ENCODE measurements around the gene TSPAN14. TPM values are rescaled to one million over a fixed set of nuclear protein-coding genes. Genes with fewer than 3 reads are reported as not detected.

Gene TSPAN14
- total RNA-seq, 1 experiment from 2014 or later, result 46.8 TPM

- no peak overlapping the region for H3K4me2 ChIP-seq (ENCODE audit: insufficient read depth, insufficient read length, low read length)
- H3K79me2 ChIP-seq (ENCODE audit: insufficient read depth, low read length), result no peaks in the 10 kb centered on the region
- H2AK5ac ChIP-seq (ENCODE audit: insufficient read length, low read length), result no peak overlapping the region
- H4K91ac ChIP-seq (ENCODE audit: insufficient read length, low read depth, low read length), result no peak overlapping the region
- H2BK5ac ChIP-seq (ENCODE audit: insufficient read length, low read length), result no peak overlapping the region
- no peak for TF ChIP-seq CTCF (conservative IDR thresholded peaks at IDR 0.05)
- no peaks in the 10 kb centered on the region for H3K27me3 ChIP-seq (ENCODE audit: insufficient read depth, low read length)
- H4K8ac ChIP-seq (replicated peaks; ENCODE audit: insufficient read length, low read depth, low read length), result no peak overlapping the region
- H3K23ac ChIP-seq (ENCODE audit: insufficient read length, low read depth, low read length), result no peak overlapping the region
- no peak overlapping the region for H2BK12ac ChIP-seq (ENCODE audit: insufficient read length, low read depth, low read length)
- peaks cover 0 to 4% of the 10 kb centered on the region in 2 experiments; a peak in 1 of 4 replicates for H3K4me1 Mint-ChIP-seq
- H3K18ac ChIP-seq (ENCODE audit: insufficient read length, low read depth, low read length), result no peak overlapping the region
- no peak overlapping the region for H3K27ac Mint-ChIP-seq
- no peak overlapping the region for H2AFZ ChIP-seq (ENCODE audit: low read length)
- H3K9me3 Mint-ChIP-seq, result peaks cover 7 to 9% of the 10 kb centered on the region in 2 experiments; a peak in 4 of 5 replicates
- H2BK15ac ChIP-seq (ENCODE audit: low read depth, low read length), result no peak overlapping the region
- H3K27me3 Mint-ChIP-seq (ENCODE audit: low read depth), result peaks cover 13% of the 10 kb centered on the region
- no peak overlapping the region for H3K4me3 Mint-ChIP-seq
- no peak overlapping the region for H3K56ac ChIP-seq (ENCODE audit: insufficient read length, low read depth, low read length)
- H3K9ac ChIP-seq (ENCODE audit: extremely low read depth, insufficient read length, low read length), result no peak overlapping the region
- no peaks in the 10 kb centered on the region for H3K4me1 ChIP-seq (ENCODE audit: insufficient read depth, low read length)
- no peaks in the 10 kb centered on the region for H3K9me3 ChIP-seq (ENCODE audit: control insufficient read depth, low read depth, low read length)
- no peak for DNase-seq
- H3K36me3 Mint-ChIP-seq (ENCODE audit: insufficient read depth in 1 of 3, low read depth in 3 of 3), result peaks cover 4 to 9% (median 5%) of the 10 kb centered on the region in 3 experiments; a peak in 5 of 7 replicates
- H3K79me1 ChIP-seq (ENCODE audit: insufficient read depth, low read depth, low read length, poor library complexity, severe bottlenecking), result no peaks in the 10 kb centered on the region
- H4K5ac ChIP-seq (ENCODE audit: insufficient read length, low read depth, low read length), result no peak overlapping the region
- no peak overlapping the region; the same call in 1 of the 2 replicates for H3K14ac ChIP-seq (ENCODE audit: insufficient read depth, low read length)
- H4K20me1 ChIP-seq (ENCODE audit: control insufficient read depth, insufficient read depth, insufficient read length), result peaks cover 2% of the 10 kb centered on the region
- no peak overlapping the region for H2BK120ac ChIP-seq (ENCODE audit: low read depth, low read length, poor library complexity, severe bottlenecking)
- H3K27ac ChIP-seq (ENCODE audit: insufficient read length, low read depth, low read length), result no peak overlapping the region
- no peak overlapping the region for H3K4ac ChIP-seq (ENCODE audit: low read depth, low read length)
- no peak overlapping the region for H2BK20ac ChIP-seq (ENCODE audit: low read depth, low read length, poor library complexity, severe bottlenecking)
- H3T11ph ChIP-seq (ENCODE audit: low read length), result no peak overlapping the region
- WGBS (ENCODE audit: extremely low coverage, insufficient read length, low lambda C conversion rate), result no CpG with 5 or more reads among the region's 7 CpGs
- no peaks in the 10 kb centered on the region for H3K23me2 ChIP-seq (ENCODE audit: insufficient read length, low read depth, low read length, poor library complexity, severe bottlenecking)
Observed at GRCh38 chr10:80539421-80540031, 85.4 kb downstream of the TSPAN14 start.
